ACC112 (cell line): Measurements from ENCODE around the gene MRPS9.

Source experiments
- H2AFZ ChIP-seq: fragments of 200-600 bp; sonication (generic); one replicate; pipeline ENCODE4 v1.6.0; 2017; ENCODE audit warnings: antibody characterized with exemption, low read length; ENCODE audit not compliant: unreplicated experiment
- H3K27ac ChIP-seq: fragments of 200-600 bp; sonication (generic); 2 replicates; pipeline ENCODE4 v1.5.1; 2014; ENCODE audit warnings: low read depth, mild to moderate bottlenecking, antibody characterized with exemption, low read length, moderate library complexity
- H3K27me3 ChIP-seq: fragments of 200-600 bp; sonication (generic); 2 replicates; pipeline ENCODE4 v1.6.1; 2014; ENCODE audit warnings: mild to moderate bottlenecking, antibody characterized with exemption, low read length, moderate library complexity, mixed read lengths; ENCODE audit not compliant: insufficient read depth
- H3K36me3 ChIP-seq: fragments of 200-600 bp; sonication (generic); 2 replicates; pipeline ENCODE4 v1.6.1; 2016; ENCODE audit warnings: mild to moderate bottlenecking, antibody characterized with exemption, low read length, moderate library complexity, mixed read lengths; ENCODE audit not compliant: insufficient read depth
- H3K4me1 ChIP-seq: fragments of 200-600 bp; sonication (generic); one replicate; pipeline ENCODE4 v1.6.1; 2016; ENCODE audit warnings: low read length, mixed read lengths; ENCODE audit not compliant: insufficient read depth, unreplicated experiment, control insufficient read depth
- H3K4me3 ChIP-seq: fragments of 200-600 bp; sonication (generic); 2 replicates; pipeline ENCODE4 v1.5.1; 2014; ENCODE audit warnings: mild to moderate bottlenecking, low read depth, low read length
- H3K79me2 ChIP-seq: fragments of 200-600 bp; sonication (generic); one replicate; pipeline ENCODE4 v1.6.0; 2016; ENCODE audit warnings: low read length; ENCODE audit not compliant: control insufficient read depth, unreplicated experiment, insufficient read depth

MRPS9 gene

DNA sequence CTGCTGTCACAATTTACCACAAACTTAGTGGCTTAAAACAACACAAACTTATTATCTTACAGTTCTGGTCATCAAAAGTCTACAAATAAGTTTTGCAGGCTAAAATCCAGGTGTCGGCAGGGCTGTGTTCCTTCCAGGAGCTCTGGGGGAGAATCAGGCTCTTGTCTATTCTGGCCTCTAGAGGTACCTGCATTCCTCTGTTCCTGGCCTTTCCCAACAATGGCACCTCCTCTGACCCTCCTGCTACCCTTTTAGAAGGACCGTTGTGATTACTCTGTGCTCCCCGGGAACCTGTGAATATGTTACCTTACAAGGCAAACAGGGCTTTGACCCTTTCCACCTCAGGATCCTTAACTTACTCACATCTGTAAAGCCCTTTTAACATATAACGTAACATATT is 98.5 kb downstream of the MRPS9 start:
- Histone ChIP-seq H3K27me3 (peaks cover 90% of the 10 kb centered on the region), H3K36me3 (no peaks in the 10 kb centered on the region), H3K4me3 (no peak overlapping the region)

DNA sequence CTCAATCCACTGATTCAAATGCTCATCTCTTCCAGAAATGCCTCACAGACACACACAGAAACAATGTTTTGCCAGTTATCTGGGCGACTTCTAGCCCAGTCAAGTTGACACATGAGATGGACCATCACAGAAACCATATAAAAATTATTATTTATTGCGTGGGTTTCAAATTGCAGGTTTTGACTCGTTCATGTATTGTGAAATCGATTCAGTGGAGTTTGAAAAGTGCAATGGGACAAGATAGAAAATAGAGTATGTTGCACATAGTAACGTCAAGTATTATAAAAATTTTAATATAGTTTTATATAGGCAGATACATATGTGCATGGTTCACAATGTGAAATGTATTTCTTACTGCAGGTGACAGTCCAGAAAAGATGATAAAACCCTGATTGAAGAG is 100.8 kb downstream of the MRPS9 start:
- no peak overlapping the region for H3K27ac ChIP-seq
- no peaks in the 10 kb centered on the region for H3K79me2 ChIP-seq
- H2AFZ ChIP-seq = no peak overlapping the region
- no peaks in the 10 kb centered on the region for H3K36me3 ChIP-seq
- H3K4me1 ChIP-seq = peaks cover 3% of the 10 kb centered on the region
- no peak overlapping the region for H3K4me3 ChIP-seq
- peaks cover 95% of the 10 kb centered on the region for H3K27me3 ChIP-seq

More for the DNA sequence above, 98.5 kb downstream of the MRPS9 start:
- Histone ChIP-seq H3K27ac (no peak overlapping the region), H3K4me1 (no peaks in the 10 kb centered on the region), H2AFZ (no peak overlapping the region), H3K79me2 (no peaks in the 10 kb centered on the region)

DNA sequence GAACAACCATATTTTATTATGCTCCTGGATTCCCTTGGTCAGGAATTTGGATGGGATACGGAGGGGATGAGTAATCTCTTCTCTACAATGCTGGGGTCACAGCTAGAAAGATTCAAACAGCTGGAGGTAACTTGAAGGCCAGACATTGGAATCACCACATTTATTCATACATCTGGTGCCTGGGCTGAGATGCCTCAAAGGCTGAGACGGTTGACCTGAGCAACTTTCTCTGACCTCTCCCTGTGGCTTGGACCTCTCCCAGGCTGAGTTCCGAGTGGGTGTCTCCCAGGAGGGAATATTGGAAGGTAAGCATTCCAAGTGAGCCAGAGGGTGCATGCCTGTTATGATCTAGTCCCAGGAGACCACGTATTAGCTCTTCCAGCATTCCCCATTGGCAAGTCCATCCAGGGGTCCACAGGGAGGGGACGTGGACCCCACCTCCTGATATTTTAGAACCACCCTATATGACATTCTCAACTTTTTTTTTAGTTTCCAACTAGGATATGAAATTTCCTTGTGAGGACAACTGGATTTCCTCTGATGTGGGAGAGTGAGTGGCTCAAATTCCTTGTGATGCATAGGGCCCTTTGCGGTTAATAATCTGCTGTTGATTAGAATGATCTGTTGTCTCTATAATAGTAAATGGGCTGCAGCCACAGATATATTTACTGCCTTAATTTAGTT is 101.8 kb downstream of the MRPS9 start:
- H3K79me2 ChIP-seq = no peaks in the 10 kb centered on the region
- H3K4me1 ChIP-seq = peaks cover 3% of the 10 kb centered on the region
- H2AFZ ChIP-seq = no peak overlapping the region

DNA sequence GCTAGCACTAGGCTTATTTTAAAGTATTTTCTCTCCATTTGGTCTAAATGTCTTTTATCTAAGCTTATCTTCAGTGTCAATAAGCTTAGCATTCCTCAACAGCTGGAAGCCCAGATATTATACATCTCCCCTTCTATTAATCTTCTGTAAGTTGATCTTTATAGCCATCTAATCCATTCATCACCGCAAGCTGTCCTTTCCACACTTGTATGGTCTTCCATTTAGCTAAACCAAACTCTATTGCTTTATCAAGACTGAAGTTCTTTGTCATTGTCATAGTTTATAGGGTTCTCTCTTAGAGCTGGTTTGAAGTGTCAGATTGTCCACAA is 102.3 kb downstream of the MRPS9 start:
- no peak overlapping the region for H3K4me3 ChIP-seq
- H3K27ac ChIP-seq = no peak overlapping the region
- peaks cover 93% of the 10 kb centered on the region for H3K27me3 ChIP-seq
- no peaks in the 10 kb centered on the region for H3K79me2 ChIP-seq
- H3K4me1 ChIP-seq = peaks cover 3% of the 10 kb centered on the region
- H2AFZ ChIP-seq = no peak overlapping the region
- no peaks in the 10 kb centered on the region for H3K36me3 ChIP-seq

More for the DNA sequence above, 101.8 kb downstream of the MRPS9 start:
- Histone ChIP-seq H3K27me3 (peaks cover 93% of the 10 kb centered on the region), H3K4me3 (no peak overlapping the region), H3K36me3 (no peaks in the 10 kb centered on the region), H3K27ac (no peak overlapping the region)

DNA sequence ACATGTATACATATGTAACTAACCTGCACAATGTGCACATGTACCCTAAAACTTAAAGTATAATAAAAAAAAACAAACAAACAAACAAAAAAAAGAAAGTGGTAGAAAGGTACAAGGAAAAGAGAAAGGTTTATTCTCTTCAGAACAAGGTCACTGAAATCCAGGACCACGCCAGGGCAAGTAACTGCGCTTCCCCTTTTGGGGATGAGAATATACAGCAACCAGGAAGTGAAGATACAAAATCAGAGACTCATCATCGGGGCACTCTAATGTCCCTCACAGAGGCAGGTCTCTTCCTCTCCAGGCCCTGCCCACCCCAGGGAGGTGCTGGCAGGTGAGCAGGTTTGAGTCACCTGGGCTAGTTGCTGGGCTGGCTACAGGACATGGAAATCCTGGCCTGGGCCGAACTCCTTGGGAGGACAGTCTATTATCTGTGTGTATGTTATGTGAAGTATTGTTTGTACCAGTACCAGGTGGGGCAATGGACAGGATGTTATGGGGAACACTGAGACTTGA is 103.3 kb downstream of the MRPS9 start:
- Histone ChIP-seq H3K27me3 (peaks cover 93% of the 10 kb centered on the region), H3K4me3 (no peak overlapping the region), H3K4me1 (peaks cover 3% of the 10 kb centered on the region), H2AFZ (no peak overlapping the region), H3K79me2 (no peaks in the 10 kb centered on the region), H3K27ac (no peak overlapping the region), H3K36me3 (no peaks in the 10 kb centered on the region)

DNA sequence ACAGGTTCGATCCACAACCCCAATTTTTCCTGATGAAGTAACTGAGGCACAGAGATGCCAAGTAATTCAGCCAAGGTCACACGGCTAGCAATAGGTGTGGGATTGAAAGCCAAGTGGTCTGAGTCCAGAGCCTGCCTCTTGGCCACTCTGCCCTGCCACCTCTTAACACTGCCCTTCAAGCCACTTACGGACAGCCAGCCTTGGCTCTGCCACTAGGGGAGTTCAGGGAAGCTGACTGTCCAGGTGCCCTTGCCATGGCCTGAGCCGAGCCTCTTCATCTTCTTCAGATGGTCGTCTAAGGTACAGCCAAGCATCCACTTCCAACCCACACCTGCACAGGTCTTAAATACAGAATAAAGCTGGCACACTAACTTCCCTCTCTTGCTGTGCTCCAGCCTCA is 104.4 kb downstream of the MRPS9 start:
- Histone ChIP-seq H3K36me3 (no peaks in the 10 kb centered on the region), H2AFZ (no peak overlapping the region), H3K4me1 (peaks cover 3% of the 10 kb centered on the region), H3K79me2 (no peaks in the 10 kb centered on the region), H3K27ac (no peak overlapping the region), H3K27me3 (peaks cover 93% of the 10 kb centered on the region), H3K4me3 (no peak overlapping the region)

DNA sequence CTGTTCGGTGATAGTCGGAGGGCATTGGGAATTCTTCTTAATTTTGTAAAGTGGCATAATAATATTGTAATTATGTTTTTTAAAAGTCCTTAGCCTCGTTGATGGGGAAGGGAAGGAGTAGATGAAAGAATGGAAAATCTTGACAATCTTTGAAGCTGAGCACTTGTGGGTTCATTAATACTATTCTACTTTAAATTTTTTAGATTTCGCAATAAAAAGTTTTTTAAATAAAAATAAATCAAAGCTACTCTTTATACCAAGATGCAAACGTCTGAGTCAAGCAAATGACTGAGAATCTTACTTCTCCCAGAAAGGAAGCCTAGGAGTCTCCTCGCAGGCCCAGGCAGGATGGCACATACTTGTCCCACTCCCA is 105.2 kb downstream of the MRPS9 start:
- no peaks in the 10 kb centered on the region for H3K36me3 ChIP-seq
- peaks cover 94% of the 10 kb centered on the region for H3K27me3 ChIP-seq
- no peaks in the 10 kb centered on the region for H3K79me2 ChIP-seq
- peaks cover 3% of the 10 kb centered on the region for H3K4me1 ChIP-seq
- H3K4me3 ChIP-seq = peak overlapping the region; percentile 66; the same call in 1 of the 2 replicates
- H3K27ac ChIP-seq = no peak overlapping the region
- H2AFZ ChIP-seq = no peak overlapping the region

DNA sequence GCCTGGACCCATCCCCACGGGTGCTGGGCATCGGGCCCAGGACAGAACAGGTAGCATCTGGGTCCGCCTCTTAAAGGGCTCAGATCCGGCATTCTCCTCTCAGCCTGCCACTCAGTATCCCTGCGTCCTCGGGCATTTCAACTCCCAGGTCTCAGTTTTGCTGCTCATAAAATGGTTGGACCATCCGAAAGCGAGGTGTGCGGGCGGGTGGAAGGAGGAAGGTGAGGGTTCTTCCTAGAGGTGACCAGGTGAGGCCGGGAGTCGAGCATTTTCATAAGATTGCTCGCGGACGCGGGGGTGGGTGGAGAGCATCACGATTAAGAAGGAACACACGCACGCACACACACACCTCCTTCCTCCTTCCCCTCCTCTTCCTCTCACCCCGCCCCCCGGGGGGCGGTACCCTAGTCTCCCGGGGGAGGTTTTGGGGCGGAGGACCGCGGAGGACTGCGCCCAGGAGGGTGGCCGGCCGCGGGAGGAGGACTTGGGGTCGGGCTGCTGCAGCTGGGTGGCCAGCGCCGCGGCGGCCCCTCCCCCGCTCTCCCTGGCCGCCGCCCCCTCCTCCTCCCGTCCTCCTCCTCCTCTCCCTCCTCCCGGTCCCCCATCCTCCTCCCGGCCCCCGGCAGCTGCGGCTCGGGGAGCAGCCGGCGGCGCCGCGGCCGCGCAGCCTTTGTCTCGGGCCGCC is 105.7 kb downstream of the MRPS9 start:
- Histone ChIP-seq H3K4me1 (peaks cover 3% of the 10 kb centered on the region), H3K79me2 (no peaks in the 10 kb centered on the region), H3K27ac (no peak overlapping the region), H3K27me3 (peaks cover 94% of the 10 kb centered on the region), H2AFZ (peak overlapping the region; percentile 14), H3K36me3 (no peaks in the 10 kb centered on the region), H3K4me3 (peak overlapping the region; percentile 66)

DNA sequence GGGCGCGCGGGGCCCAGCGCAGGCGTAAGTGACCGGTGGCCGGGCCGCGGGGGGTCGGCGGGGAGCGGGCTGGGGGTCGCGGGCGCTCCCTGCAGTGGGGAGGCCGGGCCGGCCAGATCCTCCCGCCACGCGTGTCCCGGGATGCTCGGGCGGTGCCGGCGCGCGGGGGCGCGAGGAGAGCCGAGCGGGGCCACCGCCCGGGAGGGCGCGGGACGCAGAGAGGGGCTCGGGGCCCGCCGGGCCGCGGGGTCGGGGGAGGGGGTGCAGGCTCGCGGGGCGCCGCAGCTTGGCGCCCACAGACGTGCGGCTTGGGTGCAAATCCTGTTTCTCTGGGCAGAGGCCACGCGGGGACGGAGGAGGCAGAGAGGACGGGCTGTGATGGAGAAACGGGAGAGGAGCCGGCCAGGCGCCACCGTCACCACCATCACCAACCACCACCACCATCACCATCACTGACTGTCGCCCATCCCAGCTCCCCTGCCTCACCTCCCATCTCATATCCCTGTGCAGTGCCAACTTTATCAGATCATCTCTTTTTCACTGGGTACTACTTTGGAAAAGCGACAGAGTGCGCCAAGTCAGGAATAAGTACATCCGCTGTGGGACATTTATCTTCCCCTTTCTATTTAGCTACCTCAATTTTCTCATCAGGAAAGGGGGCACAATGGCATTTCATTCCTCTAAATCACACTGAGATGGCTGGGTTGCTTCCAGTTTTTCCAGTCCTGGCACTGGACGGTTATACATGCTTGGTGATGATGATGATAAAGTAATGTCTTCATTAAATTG is 106.5 kb downstream of the MRPS9 start:
- Histone ChIP-seq H3K36me3 (no peaks in the 10 kb centered on the region), H2AFZ (peak overlapping the region; percentile 14), H3K4me1 (peaks cover 3% of the 10 kb centered on the region), H3K79me2 (no peaks in the 10 kb centered on the region), H3K27ac (no peak overlapping the region), H3K27me3 (peaks cover 93% of the 10 kb centered on the region), H3K4me3 (peak overlapping the region; percentile 66)

DNA sequence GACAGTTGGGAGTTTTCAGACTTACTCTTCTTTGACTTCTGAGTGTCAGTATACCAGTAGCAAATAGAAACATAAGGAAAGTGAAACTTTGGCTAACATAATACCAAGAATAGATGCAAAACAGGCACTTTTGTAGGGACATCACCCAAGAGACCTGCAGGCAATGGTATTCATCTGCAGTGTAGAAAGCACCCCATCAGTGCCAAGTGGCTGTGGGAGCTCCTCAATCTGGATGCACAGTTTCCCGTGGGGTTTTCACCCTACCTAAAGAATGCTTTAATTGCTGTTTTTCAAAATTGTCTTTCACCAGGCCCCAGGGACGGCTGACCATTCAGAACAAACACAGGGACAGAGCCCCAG is 107.1 kb downstream of the MRPS9 start:
- H3K4me1 ChIP-seq = peaks cover 3% of the 10 kb centered on the region
- no peak overlapping the region for H2AFZ ChIP-seq
- H3K79me2 ChIP-seq = no peaks in the 10 kb centered on the region
- no peak overlapping the region for H3K27ac ChIP-seq
- H3K27me3 ChIP-seq = peaks cover 88% of the 10 kb centered on the region
- no peak overlapping the region for H3K4me3 ChIP-seq
- no peaks in the 10 kb centered on the region for H3K36me3 ChIP-seq
